ENCODE data around the gene SLC4A7. TPM values are rescaled to one million over a fixed set of nuclear protein-coding genes. Genes with fewer than 3 reads are reported as not detected.

Gene SLC4A7
- total and polyA plus RNA-seq, 2 donors (not counting 1 experiment from before 2014, with no cell fraction given) = 23.8 to 214 TPM

GRCh38 chr3:27521179-27521871 lies 37.1 kb upstream of the SLC4A7 start:
- peak; percentile 91 to 98 for DNase-seq (ENCODE audit: low read depth in 2 of 2)
- TF ChIP-seq CTCF (conservative IDR thresholded peaks at IDR 0.05 in 1 of 2, IDR thresholded peaks at IDR 0.05 in 1 of 2; ENCODE audit: low read depth in 1 of 2, low read length in 2 of 2) = no peak
- no peak for TF ChIP-seq EZH2 (IDR thresholded peaks at IDR 0.05; ENCODE audit: low read length, missing control alignments)
- no peaks in the 10 kb centered on the region for H3K36me3 ChIP-seq (ENCODE audit: control insufficient read depth, insufficient read depth, low read length)
- no peaks in the 10 kb centered on the region for H3K27me3 ChIP-seq (ENCODE audit: control insufficient read depth, insufficient read depth, low read length)
- H3K9me3 ChIP-seq (ENCODE audit: control insufficient read depth, insufficient read depth, low read depth, low read length) = no peaks in the 10 kb centered on the region
- peak overlapping the region; percentile 38 for H3K4me2 ChIP-seq (ENCODE audit: extremely low read depth, insufficient read depth, low read length)
- H2AFZ ChIP-seq (ENCODE audit: low read length) = no peak overlapping the region
- H3K4me1 ChIP-seq (ENCODE audit: control insufficient read depth, extremely low read depth, insufficient read depth, low read length) = peaks cover 30% of the 10 kb centered on the region
- H3K27ac ChIP-seq (ENCODE audit: insufficient read depth, low read length) = peak overlapping the region; percentile 70
- no peak overlapping the region for H3K4me3 ChIP-seq (replicated peaks in 1 of 4; ENCODE audit: control extremely low read depth in 1 of 4, insufficient read depth in 1 of 4, low read depth in 3 of 4, low read length in 4 of 4)
- no peaks in the 10 kb centered on the region for H3K79me2 ChIP-seq (ENCODE audit: control insufficient read depth, insufficient read depth, low read length)
- H4K20me1 ChIP-seq (ENCODE audit: control insufficient read depth, extremely low read depth, insufficient read depth, low read length) = no peaks in the 10 kb centered on the region
- H3K9ac ChIP-seq (ENCODE audit: insufficient read depth, low read length) = no peak overlapping the region

- H3K4me2 ChIP-seq (ENCODE audit: extremely low read depth, insufficient read depth, low read length) = no peak overlapping the region
- no peaks in the 10 kb centered on the region for H3K4me1 ChIP-seq (ENCODE audit: control insufficient read depth, extremely low read depth, insufficient read depth, low read length)
- TF ChIP-seq EZH2 (IDR thresholded peaks at IDR 0.05; ENCODE audit: low read length, missing control alignments) (no peak), CTCF (conservative IDR thresholded peaks at IDR 0.05 in 1 of 2, IDR thresholded peaks at IDR 0.05 in 1 of 2; ENCODE audit: low read depth in 1 of 2, low read length in 2 of 2) (no peak)
- H3K27ac ChIP-seq (ENCODE audit: insufficient read depth, low read length) = no peak overlapping the region
- peak in 1 of 2 donors; percentile 47 for DNase-seq (ENCODE audit: low read depth in 2 of 2)
- H3K27me3 ChIP-seq (ENCODE audit: control insufficient read depth, insufficient read depth, low read length) = no peaks in the 10 kb centered on the region
- no peak overlapping the region for H2AFZ ChIP-seq (ENCODE audit: low read length)
- no peaks in the 10 kb centered on the region for H3K79me2 ChIP-seq (ENCODE audit: control insufficient read depth, insufficient read depth, low read length)
- no peaks in the 10 kb centered on the region for H3K36me3 ChIP-seq (ENCODE audit: control insufficient read depth, insufficient read depth, low read length)
- no peak overlapping the region for H3K4me3 ChIP-seq (replicated peaks in 1 of 4; ENCODE audit: control extremely low read depth in 1 of 4, insufficient read depth in 1 of 4, low read depth in 3 of 4, low read length in 4 of 4)
- no peaks in the 10 kb centered on the region for H3K9me3 ChIP-seq (ENCODE audit: control insufficient read depth, insufficient read depth, low read depth, low read length)
- no peaks in the 10 kb centered on the region for H4K20me1 ChIP-seq (ENCODE audit: control insufficient read depth, extremely low read depth, insufficient read depth, low read length)
- H3K9ac ChIP-seq (ENCODE audit: insufficient read depth, low read length) = no peak overlapping the region
Measured at GRCh38 chr3:27511724-27512422, 27.7 kb upstream of the SLC4A7 start.

DNA sequence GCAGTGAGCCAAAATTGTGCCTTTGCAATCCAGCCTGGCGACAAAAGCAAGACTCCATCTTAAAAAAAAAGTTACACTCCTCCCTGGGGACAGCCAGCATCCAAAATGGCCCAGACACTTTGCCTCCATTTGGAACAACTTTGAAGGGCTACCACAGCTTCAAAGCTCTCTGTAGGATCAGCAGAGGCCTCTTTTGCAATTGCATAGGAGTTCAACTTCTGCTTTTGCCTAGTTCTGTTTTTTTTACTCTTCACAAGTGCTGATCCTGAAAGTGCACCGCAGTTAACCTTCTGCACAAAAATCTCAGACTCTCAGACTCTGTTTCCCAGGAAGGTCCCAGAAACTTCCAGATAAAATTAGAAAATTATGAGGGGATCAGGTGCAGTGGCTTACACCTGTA lies 25.2 kb upstream of the SLC4A7 start:
- TF ChIP-seq EZH2 (IDR thresholded peaks at IDR 0.05; ENCODE audit: low read length, missing control alignments) = no peak
- TF ChIP-seq CTCF (conservative IDR thresholded peaks at IDR 0.05 in 1 of 2, IDR thresholded peaks at IDR 0.05 in 1 of 2; ENCODE audit: low read depth in 1 of 2, low read length in 2 of 2) = no peak
- H3K4me1 ChIP-seq (ENCODE audit: control insufficient read depth, extremely low read depth, insufficient read depth, low read length) = peaks cover 6% of the 10 kb centered on the region
- no peak overlapping the region for H3K9ac ChIP-seq (ENCODE audit: insufficient read depth, low read length)
- H3K4me3 ChIP-seq (replicated peaks in 1 of 4; ENCODE audit: control extremely low read depth in 1 of 4, insufficient read depth in 1 of 4, low read depth in 3 of 4, low read length in 4 of 4) = no peak overlapping the region
- H3K27ac ChIP-seq (ENCODE audit: insufficient read depth, low read length) = no peak overlapping the region
- no peak for DNase-seq (ENCODE audit: low read depth in 2 of 2)
- H3K36me3 ChIP-seq (ENCODE audit: control insufficient read depth, insufficient read depth, low read length) = no peaks in the 10 kb centered on the region
- no peaks in the 10 kb centered on the region for H3K9me3 ChIP-seq (ENCODE audit: control insufficient read depth, insufficient read depth, low read depth, low read length)
- no peaks in the 10 kb centered on the region for H3K27me3 ChIP-seq (ENCODE audit: control insufficient read depth, insufficient read depth, low read length)
- H4K20me1 ChIP-seq (ENCODE audit: control insufficient read depth, extremely low read depth, insufficient read depth, low read length) = no peaks in the 10 kb centered on the region
- no peaks in the 10 kb centered on the region for H3K79me2 ChIP-seq (ENCODE audit: control insufficient read depth, insufficient read depth, low read length)
- no peak overlapping the region for H2AFZ ChIP-seq (ENCODE audit: low read length)
- no peak overlapping the region for H3K4me2 ChIP-seq (ENCODE audit: extremely low read depth, insufficient read depth, low read length)
